Activated CD4-positive, alpha-beta memory T cell treated with anti-CD3 and anti-CD28 coated beads for 36 hours (primary cell): ENCODE data around the gene ASB11. TPM values are rescaled to one million over a fixed set of nuclear protein-coding genes. Genes with fewer than 3 reads are reported as not detected.

Experiments used
- CTCF ChIA-PET: fragments of 350-600 bp; sonication (Branson Sonifier 250); formaldehyde crosslinking; loops from one replicate; lab custom pipeline; 2021; ENCODE audit warnings: antibody characterized with exemption, inconsistent platforms; lab: Charles Lee
- POLR2A ChIA-PET: fragments of 350-600 bp; sonication (Branson Sonifier 250); formaldehyde crosslinking; loops from one replicate; lab custom pipeline; 2021; ENCODE audit warnings: antibody characterized with exemption; lab: Charles Lee
- DNase-seq: peaks from one replicate; pipeline ENCODE4 v3.0.0-alpha.2; 2020
- H3K27ac Mint-ChIP-seq: one replicate; pipeline ENCODE4 v1.8.0; 2021; ENCODE audit warnings: mixed read lengths
- H3K27me3 Mint-ChIP-seq: one replicate; pipeline ENCODE4 v1.8.0; 2021; ENCODE audit warnings: mixed read lengths
- H3K36me3 Mint-ChIP-seq: one replicate; pipeline ENCODE4 v1.8.0; 2021; ENCODE audit warnings: mixed read lengths
- H3K4me1 Mint-ChIP-seq: one replicate; pipeline ENCODE4 v1.8.0; 2021; ENCODE audit warnings: low read depth, mixed read lengths
- H3K4me3 Mint-ChIP-seq: one replicate; pipeline ENCODE4 v1.8.0; 2021; ENCODE audit warnings: mild to moderate bottlenecking, mixed read lengths
- H3K9me3 Mint-ChIP-seq: one replicate; pipeline ENCODE4 v1.8.0; 2021; ENCODE audit warnings: mixed read lengths
- intact Hi-C: fragments of 100-400 bp; cut with micrococcal nuclease; formaldehyde crosslinking; loops from one replicate; pipeline ENCODE4 v1.15.1; 2023
- total RNA-seq, 2 experiments: library from RNA; stranded (reverse); gene quantifications; one replicate each; pipeline ENCODE4 v1.2.3, GENCODE V29; 2021

The ASB11 gene
- total RNA-seq: not detected

- H3K4me1 Mint-ChIP-seq: no peaks in the 10 kb centered on the region
Observed at GRCh38 chrX:15315509-15315908, at the start of gene ASB11. ASB11 (minus strand) TSS chrX:15315640; CDS start chrX:15315605, 35 bp downstream.

GRCh38 chrX:15359701-15360100 lies 44.3 kb upstream of the ASB11 start:
- CTCF ChIA-PET: no interaction called here
- H3K4me1 Mint-ChIP-seq: no peaks in the 10 kb centered on the region
- POLR2A ChIA-PET: no interaction called here
- H3K27me3 Mint-ChIP-seq: peaks cover 3% of the 10 kb centered on the region
- H3K9me3 Mint-ChIP-seq: no peaks in the 10 kb centered on the region
- H3K4me3 Mint-ChIP-seq: no peak overlapping the region
- no peak overlapping the region for H3K27ac Mint-ChIP-seq
- DNase-seq: no peak
- intact Hi-C loops: no loop called here
- H3K36me3 Mint-ChIP-seq: no peaks in the 10 kb centered on the region

More at GRCh38 chrX:15315509-15315908, at the start of gene ASB11:
- Mint-ChIP-seq H3K4me3 (no peak within 1 kb of the TSS), H3K27me3 (no peaks in the 10 kb centered on the region), H3K36me3 (peaks cover 5% of the 10 kb centered on the region), H3K9me3 (no peaks in the 10 kb centered on the region), H3K27ac (no peak within 1 kb of the TSS)
- POLR2A ChIA-PET: no interaction called here
- intact Hi-C loops: no loop called here
- CTCF ChIA-PET: no interaction called here
- no peak for DNase-seq

GRCh38 chrX:15358533-15358932 lies 43.1 kb upstream of the ASB11 start:
- no peak overlapping the region for H3K4me3 Mint-ChIP-seq

GRCh38 chrX:15356444-15356843 lies 41.0 kb upstream of the ASB11 start:
- H3K27me3 Mint-ChIP-seq: no peaks in the 10 kb centered on the region
- no peaks in the 10 kb centered on the region for H3K4me1 Mint-ChIP-seq
- no peaks in the 10 kb centered on the region for H3K36me3 Mint-ChIP-seq
- ChIA-PET POLR2A (no interaction called here), CTCF (interaction anchor here (0.6 kb wide), 1 partner anchor 1667 kb away, joined by 3 read pairs; the partner anchor contains the start of gene RAB9A)
- intact Hi-C loops: no loop called here
- no peak overlapping the region for H3K4me3 Mint-ChIP-seq
- H3K27ac Mint-ChIP-seq: no peak overlapping the region
- DNase-seq: no peak
- no peaks in the 10 kb centered on the region for H3K9me3 Mint-ChIP-seq

More at GRCh38 chrX:15358533-15358932, 43.1 kb upstream of the ASB11 start:
- ChIA-PET POLR2A (no interaction called here), CTCF (interaction anchor here (1.1 kb wide), 1 partner anchor 10 kb away, joined by 3 read pairs; no protein-coding TSS in a partner anchor)
- no peak for DNase-seq
- H3K9me3 Mint-ChIP-seq: no peaks in the 10 kb centered on the region
- no peaks in the 10 kb centered on the region for H3K36me3 Mint-ChIP-seq
- H3K27ac Mint-ChIP-seq: no peak overlapping the region
- intact Hi-C loops: no loop called here
- H3K4me1 Mint-ChIP-seq: no peaks in the 10 kb centered on the region
- no peaks in the 10 kb centered on the region for H3K27me3 Mint-ChIP-seq

GRCh38 chrX:15350329-15350996 lies 35.0 kb upstream of the ASB11 start:
- Mint-ChIP-seq H3K27ac (no peak overlapping the region), H3K4me1 (no peaks in the 10 kb centered on the region), H3K4me3 (no peak overlapping the region), H3K36me3 (no peaks in the 10 kb centered on the region), H3K9me3 (no peaks in the 10 kb centered on the region), H3K27me3 (no peaks in the 10 kb centered on the region)
- intact Hi-C loops: no loop called here
- POLR2A ChIA-PET: no interaction called here
- DNase-seq: no peak
- CTCF ChIA-PET: interaction anchor here (0.6 to 2.4 kb wide), 4 partner anchors 116 to 1313 kb away, joined by 3 to 11 read pairs (median 6); no protein-coding TSS in a partner anchor

- no peaks in the 10 kb centered on the region for H3K4me1 Mint-ChIP-seq
- ChIA-PET POLR2A (no interaction called here), CTCF (interaction anchor here (0.6 to 3.4 kb wide), 11 partner anchors 9 to 216 kb away, joined by 3 to 11 read pairs (median 5); partner anchors contain the start of genes PIGA and PIR)
- intact Hi-C loops: loop anchor here (1.0 kb wide), 2 partner anchors 119 to 216 kb away; no protein-coding TSS in a partner anchor
- no peak for DNase-seq
- H3K27me3 Mint-ChIP-seq: peaks cover 1% of the 10 kb centered on the region
- H3K9me3 Mint-ChIP-seq: no peaks in the 10 kb centered on the region
- H3K27ac Mint-ChIP-seq: no peak overlapping the region
- H3K4me3 Mint-ChIP-seq: no peak overlapping the region
- H3K36me3 Mint-ChIP-seq: no peaks in the 10 kb centered on the region
Observed at GRCh38 chrX:15349046-15349445, 33.6 kb upstream of the ASB11 start.

GRCh38 chrX:15345976-15346375 lies 30.5 kb upstream of the ASB11 start:
- H3K4me3 Mint-ChIP-seq: no peak overlapping the region
- POLR2A ChIA-PET: no interaction called here
- no peaks in the 10 kb centered on the region for H3K36me3 Mint-ChIP-seq
- intact Hi-C loops: no loop called here
- no peaks in the 10 kb centered on the region for H3K9me3 Mint-ChIP-seq
- no peak for DNase-seq
- CTCF ChIA-PET: interaction anchor here (1.9 kb wide), 1 partner anchor 122 kb away, joined by 5 read pairs; no protein-coding TSS in a partner anchor
- no peak overlapping the region for H3K27ac Mint-ChIP-seq
- no peaks in the 10 kb centered on the region for H3K4me1 Mint-ChIP-seq
- H3K27me3 Mint-ChIP-seq: peaks cover 4% of the 10 kb centered on the region

GRCh38 chrX:15344106-15344505 lies 28.7 kb upstream of the ASB11 start:
- H3K9me3 Mint-ChIP-seq: no peaks in the 10 kb centered on the region
- intact Hi-C loops: no loop called here
- H3K27me3 Mint-ChIP-seq: peaks cover 4% of the 10 kb centered on the region
- H3K27ac Mint-ChIP-seq: no peak overlapping the region
- POLR2A ChIA-PET: no interaction called here
- H3K4me3 Mint-ChIP-seq: no peak overlapping the region
- H3K4me1 Mint-ChIP-seq: no peaks in the 10 kb centered on the region
- no peaks in the 10 kb centered on the region for H3K36me3 Mint-ChIP-seq
- DNase-seq: no peak
- CTCF ChIA-PET: no interaction called here

GRCh38 chrX:15343075-15343476 lies 27.6 kb upstream of the ASB11 start:
- peaks cover 4% of the 10 kb centered on the region for H3K27me3 Mint-ChIP-seq
- no peaks in the 10 kb centered on the region for H3K4me1 Mint-ChIP-seq
- H3K4me3 Mint-ChIP-seq: no peak overlapping the region
- ChIA-PET POLR2A (no interaction called here), CTCF (no interaction called here)
- no peaks in the 10 kb centered on the region for H3K36me3 Mint-ChIP-seq
- intact Hi-C loops: no loop called here
- H3K9me3 Mint-ChIP-seq: no peaks in the 10 kb centered on the region
- no peak for DNase-seq
- no peak overlapping the region for H3K27ac Mint-ChIP-seq

- POLR2A ChIA-PET: no interaction called here
- no peaks in the 10 kb centered on the region for H3K9me3 Mint-ChIP-seq
- no peaks in the 10 kb centered on the region for H3K36me3 Mint-ChIP-seq
- H3K27ac Mint-ChIP-seq: no peak overlapping the region
- CTCF ChIA-PET: no interaction called here
- H3K4me3 Mint-ChIP-seq: no peak overlapping the region
- intact Hi-C loops: no loop called here
- peaks cover 6% of the 10 kb centered on the region for H3K4me1 Mint-ChIP-seq
- H3K27me3 Mint-ChIP-seq: peaks cover 5% of the 10 kb centered on the region
- DNase-seq: no peak
Observed at GRCh38 chrX:15340867-15341266, 25.4 kb upstream of the ASB11 start.

- intact Hi-C loops: loop anchor here (5.0 to 10.0 kb wide), 6 partner anchors 401 to 1684 kb away; partner anchors contain the start of genes AP1S2, CA5B, CTPS2 and GEMIN8
- Mint-ChIP-seq H3K27me3 (peaks cover 2% of the 10 kb centered on the region), H3K4me1 (peaks cover 13% of the 10 kb centered on the region), H3K27ac (peak overlapping the region; percentile 85), H3K4me3 (peak overlapping the region; percentile 90), H3K9me3 (no peaks in the 10 kb centered on the region), H3K36me3 (peaks cover 4% of the 10 kb centered on the region)
- DNase-seq: peak; percentile 72
- POLR2A ChIA-PET: no interaction called here
- CTCF ChIA-PET: interaction anchor here (1.0 kb wide), 1 partner anchor 13 kb away, joined by 5 read pairs; no protein-coding TSS in a partner anchor
Observed at GRCh38 chrX:15336023-15336413, 20.6 kb upstream of the ASB11 start.

GRCh38 chrX:15335135-15336022 lies 19.9 kb upstream of the ASB11 start, which contains the start of gene PIGA:
PIGA (minus strand) TSS chrX:15335523; CDS start chrX:15331930, 3,593 bp downstream.
- Mint-ChIP-seq H3K27me3 (peaks cover 2% of the 10 kb centered on the region), H3K4me1 (peaks cover 13% of the 10 kb centered on the region), H3K36me3 (peaks cover 4% of the 10 kb centered on the region), H3K4me3 (peak within 1 kb of the TSS; percentile 90), H3K9me3 (no peaks in the 10 kb centered on the region), H3K27ac (peak within 1 kb of the TSS; percentile 88)
- intact Hi-C loops: loop anchor here (1.0 to 10.0 kb wide), 10 partner anchors 35 to 1683 kb away; partner anchors contain the start of genes AP1S2, CA5B, CTPS2 and FANCB
- CTCF ChIA-PET: interaction anchor here (0.6 to 1.0 kb wide), 2 partner anchors 14 to 163 kb away, joined by 4 to 5 read pairs; no protein-coding TSS in a partner anchor
- POLR2A ChIA-PET: no interaction called here
- DNase-seq: peak; percentile 94
